Measurements from ENCODE around the gene GUCY2D. TPM values are rescaled to one million over a fixed set of nuclear protein-coding genes. Genes with fewer than 3 reads are reported as not detected.
A peak's percentile ranks its signal among the peaks of the same experiment; 100 is the strongest.

GUCY2D gene
- total RNA-seq, 6 donors from 2014 or later: 2.6 to 5.0 (median 3.8) TPM; not detected in 3

DNA sequence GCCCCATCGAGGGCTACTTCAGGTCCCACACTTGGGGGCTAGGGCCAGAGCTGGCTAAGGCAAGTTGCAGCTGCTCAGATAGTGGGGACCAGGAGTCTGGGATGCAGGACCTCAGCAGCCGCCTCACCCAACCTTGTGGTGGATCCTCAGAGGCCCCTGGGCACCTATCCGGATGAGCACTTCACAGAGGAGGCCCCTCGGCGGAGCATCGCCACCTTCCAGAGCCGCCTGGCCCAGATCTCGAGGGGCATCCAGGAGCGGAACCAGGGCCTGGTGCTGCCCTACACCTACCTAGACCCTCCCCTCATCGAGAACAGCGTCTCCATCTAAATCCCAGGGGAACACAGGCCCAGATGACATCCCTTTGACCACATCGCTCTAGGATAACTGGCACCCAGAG lies 45.8 kb downstream of the GUCY2D start:
- DNase-seq (peak in 1 of 2 donors; percentile 56), ATAC-seq (ENCODE audit: low FRiP score in 2 of 2) (no peak)
- no peaks in the 10 kb centered on the region for H3K9me3 ChIP-seq
- no peaks in the 10 kb centered on the region for H3K36me3 ChIP-seq
- no peak for TF ChIP-seq POLR2AphosphoS5 (IDR thresholded peaks at IDR 0.05)
- TF ChIP-seq EP300 (IDR thresholded peaks at IDR 0.05): no peak
- no peaks in the 10 kb centered on the region for H3K27me3 ChIP-seq
- WGBS, 2 donors: 80 to 97% methylated on average over 2 to 12 of the region's 12 CpGs
- no peak overlapping the region for H3K27ac ChIP-seq
- H3K4me3 ChIP-seq: no peak overlapping the region
- H3K4me1 ChIP-seq: no peaks in the 10 kb centered on the region

DNA sequence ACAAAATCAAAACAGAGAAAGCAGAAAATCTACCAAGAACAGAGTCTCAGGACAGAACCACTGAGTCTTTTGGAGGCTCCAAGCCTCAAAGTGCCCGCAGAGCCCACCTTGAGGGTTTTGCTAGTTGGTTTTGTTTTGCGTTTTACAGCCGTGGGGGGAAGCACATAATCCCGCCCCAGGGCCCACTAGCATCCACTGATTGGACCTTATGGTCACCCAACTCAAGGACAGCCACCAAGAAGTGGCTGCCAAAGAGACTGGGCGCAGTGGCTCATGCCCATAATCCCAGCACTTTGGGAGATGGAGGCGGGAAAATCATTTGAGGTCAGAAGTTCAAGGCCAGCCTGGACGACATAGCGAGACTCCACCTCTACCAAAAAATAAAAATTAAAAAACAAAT lies 46.3 kb downstream of the GUCY2D start:
- Histone ChIP-seq H3K4me1 (no peaks in the 10 kb centered on the region), H3K27me3 (no peaks in the 10 kb centered on the region), H3K27ac (no peak overlapping the region), H3K36me3 (no peaks in the 10 kb centered on the region), H3K9me3 (no peaks in the 10 kb centered on the region), H3K4me3 (no peak overlapping the region)
- no peak for ATAC-seq (ENCODE audit: low FRiP score in 2 of 2)
- WGBS, 2 donors: 91 to 98% methylated on average over 8 of the region's 8 CpGs
- TF ChIP-seq CTCF (IDR thresholded peaks at IDR 0.05) (no peak), POLR2AphosphoS5 (IDR thresholded peaks at IDR 0.05) (no peak), EP300 (IDR thresholded peaks at IDR 0.05) (no peak), POLR2A (IDR thresholded peaks at IDR 0.05) (no peak)
- DNase-seq: no peak

GRCh38 chr17:8051831-8052230 lies 49.4 kb downstream of the GUCY2D start:
- no peak for TF ChIP-seq POLR2A (IDR thresholded peaks at IDR 0.05)
- no peak for TF ChIP-seq EP300 (IDR thresholded peaks at IDR 0.05)
- no peak for TF ChIP-seq CTCF (IDR thresholded peaks at IDR 0.05)
- TF ChIP-seq POLR2AphosphoS5 (IDR thresholded peaks at IDR 0.05): no peak
- DNase-seq (no peak), ATAC-seq (ENCODE audit: low FRiP score in 2 of 2) (no peak)
- no peaks in the 10 kb centered on the region for H3K36me3 ChIP-seq
- WGBS, 2 donors: 86 to 89% methylated on average over 7 of the region's 7 CpGs
- H3K27ac ChIP-seq: no peak overlapping the region
- no peak overlapping the region for H3K4me3 ChIP-seq
- peaks cover 0 to 17% (median 16%) of the 10 kb centered on the region in 4 donors for H3K4me1 ChIP-seq
- H3K27me3 ChIP-seq: no peaks in the 10 kb centered on the region
- H3K9me3 ChIP-seq: no peaks in the 10 kb centered on the region

- ATAC-seq (ENCODE audit: low FRiP score in 2 of 2): no peak
- no peaks in the 10 kb centered on the region for H3K36me3 ChIP-seq
- no peak for TF ChIP-seq POLR2AphosphoS5 (IDR thresholded peaks at IDR 0.05)
- WGBS, 2 donors: 92 to 95% methylated on average over 6 of the region's 6 CpGs
- no peaks in the 10 kb centered on the region for H3K27me3 ChIP-seq
- no peak for DNase-seq
- no peak overlapping the region for H3K4me3 ChIP-seq
- peaks cover 0 to 24% (median 24%) of the 10 kb centered on the region in 4 donors for H3K4me1 ChIP-seq
- H3K27ac ChIP-seq: no peak overlapping the region
- no peaks in the 10 kb centered on the region for H3K9me3 ChIP-seq
Observed at GRCh38 chr17:8052256-8053252, 50.1 kb downstream of the GUCY2D start.

DNA sequence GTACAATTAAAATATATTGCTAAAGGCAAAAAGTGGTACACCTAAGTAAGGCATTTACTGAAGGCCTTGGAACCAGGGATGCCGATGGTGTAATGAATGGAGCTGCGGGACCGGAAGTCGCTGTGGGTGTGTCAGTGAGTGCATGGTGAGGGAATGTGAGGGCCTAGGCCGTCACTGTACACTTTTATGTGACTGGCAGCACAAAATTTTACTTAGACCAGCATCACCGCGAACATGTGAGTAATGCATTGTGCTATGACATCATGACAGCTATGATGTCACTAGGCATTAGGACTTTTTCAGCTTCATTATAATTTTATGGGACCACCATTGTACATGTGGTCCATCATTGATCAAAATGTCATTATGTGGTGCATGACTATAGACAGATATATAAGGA lies 51.2 kb downstream of the GUCY2D start:
- TF ChIP-seq CTCF (IDR thresholded peaks at IDR 0.05) (no peak), POLR2A (IDR thresholded peaks at IDR 0.05) (no peak), POLR2AphosphoS5 (IDR thresholded peaks at IDR 0.05) (no peak)
- H3K4me1 ChIP-seq: peaks cover 0 to 31% (median 26%) of the 10 kb centered on the region in 4 donors
- no peak overlapping the region for H3K27ac ChIP-seq
- H3K27me3 ChIP-seq: no peaks in the 10 kb centered on the region
- no peaks in the 10 kb centered on the region for H3K9me3 ChIP-seq
- H3K4me3 ChIP-seq: no peak overlapping the region
- no peak for DNase-seq
- ATAC-seq (ENCODE audit: low FRiP score in 2 of 2): no peak
- 94 to 97% methylated on average over 7 of the region's 7 CpGs for WGBS, 2 donors
- H3K36me3 ChIP-seq: no peaks in the 10 kb centered on the region

Data from upper lobe of left lung (tissue), 6 donors.